Effector memory CD8-positive, alpha-beta T cell (primary cell): Measurements from ENCODE around the gene CCDC6.

Experiments
- ATAC-seq: fragments of 150-1000 bp; cut with Tn5 transposase; replicated peaks from 2 replicates; pipeline ENCODE4 v1.10.0; 2021; ENCODE audit warnings: mild to moderate bottlenecking, moderate library complexity
- DNase-seq, 3 experiments: peaks; one replicate each; pipeline ENCODE4 v3.0.0; 2021
- H3K27ac Mint-ChIP-seq, 2 donors: one replicate each; pipeline ENCODE4 v1.8.0; 2022; ENCODE audit warnings: mild to moderate bottlenecking in 2 of 2, mixed read lengths in 2 of 2, moderate library complexity in 2 of 2
- H3K27me3 Mint-ChIP-seq, 2 donors: one replicate each; pipeline ENCODE4 v1.8.0; 2022; ENCODE audit warnings: mixed read lengths in 2 of 2
- H3K36me3 Mint-ChIP-seq: one replicate; pipeline ENCODE4 v1.8.0; 2022; ENCODE audit warnings: mild to moderate bottlenecking, moderate library complexity, mixed read lengths; ENCODE audit not compliant: insufficient read depth
- H3K4me1 Mint-ChIP-seq, 2 donors: one replicate each; pipeline ENCODE4 v1.8.0; 2022; ENCODE audit warnings: low read depth in 2 of 2, mixed read lengths in 2 of 2
- H3K4me3 Mint-ChIP-seq, 2 donors: one replicate each; pipeline ENCODE4 v1.8.0; 2022; ENCODE audit warnings: mild to moderate bottlenecking in 2 of 2, mixed read lengths in 2 of 2, moderate library complexity in 2 of 2
- H3K9me3 Mint-ChIP-seq, 2 donors: one replicate each; pipeline ENCODE4 v1.8.0; 2022; ENCODE audit warnings: mixed read lengths in 2 of 2

Gene CCDC6

DNA sequence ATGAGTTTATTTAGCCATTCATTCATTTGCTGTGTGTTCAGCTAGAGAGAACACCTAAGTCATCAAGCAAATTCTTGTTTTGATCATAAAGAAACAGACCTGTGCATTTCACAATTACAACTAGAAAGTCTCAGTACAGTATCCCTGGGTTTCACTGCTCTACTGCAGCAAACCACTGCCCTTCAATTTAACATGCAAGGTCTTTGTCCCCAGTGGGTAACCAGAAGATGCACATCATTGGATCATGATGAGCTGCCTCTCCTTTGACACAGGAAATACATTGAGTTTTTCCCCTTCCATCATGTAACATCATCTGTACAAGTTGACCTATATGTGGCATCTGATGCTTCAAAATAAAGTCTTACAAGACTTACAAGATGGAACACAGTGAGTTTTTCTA is 82.6 kb downstream of the CCDC6 start:
- H3K36me3 Mint-ChIP-seq, result peaks cover 3% of the 10 kb centered on the region
- H3K4me1 Mint-ChIP-seq, result peaks cover 23 to 44% of the 10 kb centered on the region in 2 donors
- H3K4me3 Mint-ChIP-seq, result no peak overlapping the region
- H3K9me3 Mint-ChIP-seq, result no peaks in the 10 kb centered on the region
- H3K27ac Mint-ChIP-seq, result no peak overlapping the region
- DNase-seq (no peak), ATAC-seq (no peak)
- no peaks in the 10 kb centered on the region for H3K27me3 Mint-ChIP-seq

- Mint-ChIP-seq H3K27me3 (no peaks in the 10 kb centered on the region), H3K36me3 (peaks cover 3% of the 10 kb centered on the region), H3K4me3 (no peak overlapping the region), H3K27ac (no peak overlapping the region), H3K4me1 (peaks cover 23 to 45% of the 10 kb centered on the region in 2 donors), H3K9me3 (no peaks in the 10 kb centered on the region)
- ATAC-seq (no peak), DNase-seq (no peak)
These were observed 83.2 kb downstream of the CCDC6 start for GRCh38 chr10:59823111-59823510.

DNA sequence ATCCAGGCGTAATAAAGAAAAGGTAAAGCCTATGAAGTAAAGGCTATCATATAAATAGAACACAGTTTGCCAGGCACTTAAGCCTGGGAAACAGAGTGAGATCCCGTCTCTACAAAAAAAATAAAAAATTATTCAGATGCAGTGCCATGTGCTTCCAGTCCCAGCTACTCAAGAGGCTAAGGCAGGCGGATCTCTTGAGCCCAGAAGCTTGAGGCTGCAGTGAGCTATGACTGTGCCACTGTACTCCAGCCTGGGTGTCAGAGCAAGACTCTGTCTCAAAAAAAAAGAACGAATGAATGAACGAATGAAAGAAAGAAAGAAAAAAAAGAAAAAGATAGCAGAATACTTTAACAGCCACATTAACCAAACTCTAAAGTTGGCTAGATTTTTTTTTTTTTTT is 85.9 kb downstream of the CCDC6 start:
- Mint-ChIP-seq H3K9me3 (no peaks in the 10 kb centered on the region), H3K27ac (peak overlapping the region in 1 of 2 donors; percentile 21), H3K27me3 (no peaks in the 10 kb centered on the region), H3K4me1 (peaks cover 19 to 40% of the 10 kb centered on the region in 2 donors), H3K4me3 (no peak overlapping the region), H3K36me3 (peaks cover 7% of the 10 kb centered on the region)
- DNase-seq, result no peak
- ATAC-seq, result no peak

- H3K27ac Mint-ChIP-seq, result peak overlapping the region in 1 of 2 donors; percentile 6
These were observed 86.7 kb downstream of the CCDC6 start for GRCh38 chr10:59819683-59820082.

DNA sequence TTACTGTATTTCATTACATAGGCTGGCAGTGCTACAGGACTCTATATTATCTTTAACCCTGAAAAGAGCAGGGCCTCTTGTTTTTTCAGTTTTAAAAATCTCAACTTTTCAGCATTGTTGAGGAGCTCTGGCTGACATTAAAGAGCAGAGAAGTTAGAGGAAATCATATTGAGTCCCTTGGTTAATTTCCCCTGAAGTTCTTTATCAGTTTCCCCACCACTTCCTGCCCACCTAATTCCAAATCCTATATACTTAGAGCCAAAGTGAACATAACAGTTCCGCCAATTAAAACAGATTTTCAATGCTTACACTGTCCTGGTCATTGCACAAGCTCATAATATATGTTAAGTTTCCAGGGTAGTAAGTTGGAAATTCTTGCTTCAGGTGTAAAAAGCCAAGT is 87.1 kb downstream of the CCDC6 start:
- H3K36me3 Mint-ChIP-seq, result peaks cover 11% of the 10 kb centered on the region
- H3K9me3 Mint-ChIP-seq, result no peaks in the 10 kb centered on the region
- H3K4me3 Mint-ChIP-seq, result no peak overlapping the region
- no peaks in the 10 kb centered on the region for H3K27me3 Mint-ChIP-seq
- H3K27ac Mint-ChIP-seq, result peak overlapping the region; percentile 6 to 8
- ATAC-seq (no peak), DNase-seq (no peak)
- H3K4me1 Mint-ChIP-seq, result peaks cover 17 to 46% of the 10 kb centered on the region in 2 donors

More at GRCh38 chr10:59819683-59820082, 86.7 kb downstream of the CCDC6 start:
- no peaks in the 10 kb centered on the region for H3K9me3 Mint-ChIP-seq
- peaks cover 17 to 47% of the 10 kb centered on the region in 2 donors for H3K4me1 Mint-ChIP-seq
- peaks cover 11% of the 10 kb centered on the region for H3K36me3 Mint-ChIP-seq
- H3K27me3 Mint-ChIP-seq, result no peaks in the 10 kb centered on the region
- ATAC-seq (no peak), DNase-seq (no peak)
- no peak overlapping the region for H3K4me3 Mint-ChIP-seq

GRCh38 chr10:59817773-59818172 is 88.6 kb downstream of the CCDC6 start:
- Mint-ChIP-seq H3K4me3 (no peak overlapping the region), H3K27ac (no peak overlapping the region), H3K36me3 (peaks cover 14% of the 10 kb centered on the region), H3K9me3 (no peaks in the 10 kb centered on the region), H3K27me3 (no peaks in the 10 kb centered on the region), H3K4me1 (peaks cover 17 to 44% of the 10 kb centered on the region in 2 donors)
- no peak for ATAC-seq
- no peak for DNase-seq

- H3K27me3 Mint-ChIP-seq, result no peaks in the 10 kb centered on the region
- DNase-seq (no peak), ATAC-seq (no peak)
- no peak overlapping the region for H3K4me3 Mint-ChIP-seq
- no peaks in the 10 kb centered on the region for H3K9me3 Mint-ChIP-seq
- H3K36me3 Mint-ChIP-seq, result peaks cover 30% of the 10 kb centered on the region
- peak overlapping the region in 1 of 2 donors; percentile 17 for H3K27ac Mint-ChIP-seq
- H3K4me1 Mint-ChIP-seq, result peaks cover 10 to 25% of the 10 kb centered on the region in 2 donors
These were observed 91.5 kb downstream of the CCDC6 start for GRCh38 chr10:59814878-59815277.

GRCh38 chr10:59812519-59813122 is 93.7 kb downstream of the CCDC6 start:
- ATAC-seq (no peak), DNase-seq (no peak)
- Mint-ChIP-seq H3K27me3 (no peaks in the 10 kb centered on the region), H3K9me3 (no peaks in the 10 kb centered on the region), H3K4me3 (no peak overlapping the region), H3K4me1 (peaks cover 2 to 12% of the 10 kb centered on the region in 2 donors), H3K27ac (no peak overlapping the region), H3K36me3 (peaks cover 32% of the 10 kb centered on the region)

DNA sequence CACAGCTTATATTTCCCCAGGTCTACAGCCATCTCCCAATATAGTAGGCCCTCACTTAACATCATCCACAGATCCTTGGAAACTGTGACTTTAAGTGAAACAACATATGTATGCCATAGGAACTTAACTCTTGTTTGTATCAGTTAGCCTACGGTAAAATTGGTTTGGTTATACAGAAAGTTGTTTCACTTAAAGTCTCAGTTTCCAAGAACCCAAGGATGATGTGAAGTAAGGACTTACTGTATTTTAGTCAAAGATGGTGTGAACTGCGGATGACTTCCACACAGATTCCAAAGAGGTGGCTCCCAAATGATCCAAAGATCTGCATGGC is 96.7 kb downstream of the CCDC6 start:
- DNase-seq, result no peak
- Mint-ChIP-seq H3K4me1 (peaks cover under 1 to 2% of the 10 kb centered on the region in 2 donors), H3K27me3 (no peaks in the 10 kb centered on the region), H3K9me3 (no peaks in the 10 kb centered on the region), H3K27ac (peak overlapping the region in 1 of 2 donors; percentile 49), H3K4me3 (no peak overlapping the region), H3K36me3 (peaks cover 51% of the 10 kb centered on the region)
- no peak for ATAC-seq

GRCh38 chr10:59808896-59809643 is 97.3 kb downstream of the CCDC6 start:
- no peaks in the 10 kb centered on the region for H3K27me3 Mint-ChIP-seq
- H3K27ac Mint-ChIP-seq, result peak overlapping the region in 1 of 2 donors; percentile 49
- H3K4me3 Mint-ChIP-seq, result no peak overlapping the region
- ATAC-seq (peak; percentile 83), DNase-seq (peak; percentile 28 to 50 (median 33))
- peaks cover 57% of the 10 kb centered on the region for H3K36me3 Mint-ChIP-seq
- H3K9me3 Mint-ChIP-seq, result no peaks in the 10 kb centered on the region
- peaks cover 0 to 2% of the 10 kb centered on the region in 2 donors for H3K4me1 Mint-ChIP-seq

DNA sequence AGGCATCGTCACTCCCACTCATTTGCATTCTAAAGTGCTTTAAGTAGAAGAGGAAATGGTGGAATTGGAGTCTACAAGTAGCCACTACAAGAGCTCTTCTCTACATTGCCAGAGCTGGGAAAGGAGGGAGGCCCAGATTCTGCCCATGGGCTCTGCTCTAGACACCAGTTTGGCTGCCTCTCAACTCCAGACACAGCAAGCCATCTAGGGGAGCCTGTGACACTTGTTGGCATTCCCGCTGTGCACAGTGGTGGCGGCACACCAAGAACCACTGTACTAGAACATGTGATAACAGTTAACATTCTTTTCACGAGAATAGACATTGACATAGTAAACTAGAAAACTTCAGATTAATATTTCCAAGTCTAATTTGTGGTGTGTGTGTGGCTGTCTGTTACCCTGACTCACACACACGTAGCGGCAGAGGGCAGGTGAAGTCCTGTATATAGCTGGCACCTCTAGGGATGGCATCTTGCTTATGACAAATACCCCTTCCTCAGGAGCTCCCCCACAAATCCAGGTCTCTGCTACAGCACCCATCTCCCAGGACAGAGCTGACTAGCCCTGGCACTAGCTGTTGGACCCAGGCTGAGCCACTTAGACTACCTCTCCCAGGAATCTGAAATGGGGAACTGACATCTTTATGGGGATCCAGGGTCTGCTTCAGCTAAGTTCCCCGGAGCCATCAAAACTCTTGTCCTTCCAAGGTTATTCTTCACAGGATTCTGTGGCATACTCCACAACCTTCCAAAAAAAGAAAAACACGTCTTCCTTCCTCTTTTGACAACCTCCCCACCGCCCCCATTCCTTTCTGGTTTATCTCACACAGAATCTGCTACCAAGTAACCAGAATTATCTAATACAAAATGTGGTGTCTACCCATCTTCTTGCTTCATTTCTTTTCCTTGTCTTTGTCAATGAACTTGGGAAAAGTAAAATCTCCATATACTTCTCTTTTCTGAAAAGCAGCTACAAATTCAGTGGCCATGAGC is 98.4 kb downstream of the CCDC6 start:
- H3K27me3 Mint-ChIP-seq, result no peaks in the 10 kb centered on the region
- peak overlapping the region in 1 of 2 donors; percentile 32 for H3K27ac Mint-ChIP-seq
- no peak overlapping the region for H3K4me3 Mint-ChIP-seq
- H3K36me3 Mint-ChIP-seq, result peaks cover 64% of the 10 kb centered on the region
- no peaks in the 10 kb centered on the region for H3K9me3 Mint-ChIP-seq
- ATAC-seq (no peak), DNase-seq (no peak)
- H3K4me1 Mint-ChIP-seq, result peaks cover 0 to 6% of the 10 kb centered on the region in 2 donors

- H3K36me3 Mint-ChIP-seq, result peaks cover 51% of the 10 kb centered on the region
- no peaks in the 10 kb centered on the region for H3K27me3 Mint-ChIP-seq
- DNase-seq, result no peak
- H3K9me3 Mint-ChIP-seq, result no peaks in the 10 kb centered on the region
- H3K4me1 Mint-ChIP-seq, result peaks cover 4 to 10% of the 10 kb centered on the region in 2 donors
- ATAC-seq, result no peak
- no peak overlapping the region for H3K4me3 Mint-ChIP-seq
- H3K27ac Mint-ChIP-seq, result no peak overlapping the region
These were observed 101.3 kb downstream of the CCDC6 start for GRCh38 chr10:59805014-59805413.

GRCh38 chr10:59804220-59804619 is 102.1 kb downstream of the CCDC6 start:
- peaks cover 4 to 8% of the 10 kb centered on the region in 2 donors for H3K4me1 Mint-ChIP-seq
- ATAC-seq (no peak), DNase-seq (no peak)
- H3K4me3 Mint-ChIP-seq, result no peak overlapping the region
- no peaks in the 10 kb centered on the region for H3K9me3 Mint-ChIP-seq
- H3K36me3 Mint-ChIP-seq, result peaks cover 57% of the 10 kb centered on the region
- no peaks in the 10 kb centered on the region for H3K27me3 Mint-ChIP-seq
- H3K27ac Mint-ChIP-seq, result peak overlapping the region in 1 of 2 donors; percentile 47
